ENCODE measurements around the gene IL22RA1. TPM values are rescaled to one million over a fixed set of nuclear protein-coding genes. Genes with fewer than 3 reads are reported as not detected.

IL22RA1 gene
- total and polyA plus RNA-seq, 2 experiments from 2014 or later: 0.21 TPM; not detected in 1

DNA sequence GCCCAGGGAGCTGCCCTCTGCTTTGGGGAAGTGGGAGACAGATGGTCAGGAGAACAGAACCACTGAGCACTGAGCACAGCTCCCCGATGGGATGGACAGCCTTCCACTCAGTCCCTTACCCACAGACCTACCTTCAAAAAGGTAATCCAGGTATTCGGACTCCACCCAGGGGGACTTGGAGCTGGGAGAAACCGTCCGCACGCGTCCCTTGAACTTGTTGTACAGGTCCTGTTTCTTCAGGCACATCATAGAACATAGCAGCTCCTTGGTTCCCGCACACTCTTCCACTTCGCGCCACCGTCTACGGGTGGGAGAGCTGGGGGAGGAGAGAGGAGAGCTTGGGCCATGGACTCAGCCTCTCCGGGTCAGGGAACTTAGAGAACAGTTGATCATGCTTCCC is 26.3 kb upstream of the IL22RA1 start:
- Histone ChIP-seq H3K36me3 (ENCODE audit: low read depth) (no peaks in the 10 kb centered on the region), H3K27me3 (replicated peaks; ENCODE audit: insufficient read depth) (peaks cover 42% of the 10 kb centered on the region), H3K4me2 (ENCODE audit: unreplicated experiment) (no peak overlapping the region), H3K79me2 (ENCODE audit: insufficient read depth) (no peaks in the 10 kb centered on the region), H3F3A (ENCODE audit: insufficient read depth) (no peaks in the 10 kb centered on the region), H3K9me2 (ENCODE audit: insufficient read depth) (no peaks in the 10 kb centered on the region), H4K20me1 (ENCODE audit: insufficient read depth) (no peaks in the 10 kb centered on the region), H2AFZ (no peak overlapping the region), H3K9ac (no peak overlapping the region), H3K27ac (no peak overlapping the region), H3K4me3 (no peak overlapping the region), H3K9me3 (ENCODE audit: low read depth) (no peaks in the 10 kb centered on the region), H3K4me1 (ENCODE audit: insufficient read depth) (no peaks in the 10 kb centered on the region)
- no peak for TF ChIP-seq EZH2phosphoT487 (IDR thresholded peaks at IDR 0.05; ENCODE audit: insufficient read depth, low read depth)
- TF ChIP-seq EZH2 (IDR thresholded peaks at IDR 0.05; ENCODE audit: insufficient read depth, poor library complexity, severe bottlenecking): no peak
- in situ Hi-C loops (cut with MboI): no loop called here
- DNase-seq: no peak
- WGBS, 2 experiments (ENCODE audit: low coverage in 1 of 2, low lambda C conversion rate in 2 of 2, missing lambda C conversion rate in 2 of 2): 83 to 86% methylated on average over 12 of the region's 12 CpGs

DNA sequence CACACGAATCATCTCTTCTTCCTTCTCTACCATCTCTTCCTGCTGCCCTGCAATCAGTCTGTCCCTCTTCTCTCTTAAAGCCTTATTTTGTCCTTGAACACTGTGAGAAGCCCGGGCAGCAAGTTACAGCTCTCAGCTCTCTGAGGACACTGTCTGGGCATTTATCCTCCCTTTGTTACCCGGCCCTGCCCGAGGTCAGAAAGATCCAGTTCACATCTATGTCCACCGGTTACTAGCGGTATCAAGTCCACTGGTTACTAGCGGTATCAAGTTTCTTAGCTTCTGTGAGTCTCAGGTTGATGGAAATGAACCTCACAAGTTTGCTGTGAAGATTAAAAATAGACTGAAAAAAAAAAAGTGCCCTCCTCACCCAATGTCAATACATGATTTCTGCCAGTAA is 25.3 kb upstream of the IL22RA1 start:
- Histone ChIP-seq H3F3A (ENCODE audit: insufficient read depth) (no peaks in the 10 kb centered on the region), H3K4me3 (no peak overlapping the region), H3K36me3 (ENCODE audit: low read depth) (no peaks in the 10 kb centered on the region), H3K9me3 (ENCODE audit: low read depth) (no peaks in the 10 kb centered on the region), H3K79me2 (ENCODE audit: insufficient read depth) (no peaks in the 10 kb centered on the region), H4K20me1 (ENCODE audit: insufficient read depth) (no peaks in the 10 kb centered on the region), H3K27me3 (replicated peaks; ENCODE audit: insufficient read depth) (peaks cover 44% of the 10 kb centered on the region), H3K9ac (no peak overlapping the region), H3K4me2 (ENCODE audit: unreplicated experiment) (no peak overlapping the region), H3K9me2 (ENCODE audit: insufficient read depth) (no peaks in the 10 kb centered on the region), H3K4me1 (ENCODE audit: insufficient read depth) (no peaks in the 10 kb centered on the region), H3K27ac (no peak overlapping the region), H2AFZ (no peak overlapping the region)
- 82 to 87% methylated on average over 7 of the region's 7 CpGs for WGBS, 2 experiments (ENCODE audit: low coverage in 1 of 2, low lambda C conversion rate in 2 of 2, missing lambda C conversion rate in 2 of 2)
- no peak for DNase-seq
- TF ChIP-seq EZH2phosphoT487 (IDR thresholded peaks at IDR 0.05; ENCODE audit: insufficient read depth, low read depth): no peak
- in situ Hi-C loops (cut with MboI): no loop called here

DNA sequence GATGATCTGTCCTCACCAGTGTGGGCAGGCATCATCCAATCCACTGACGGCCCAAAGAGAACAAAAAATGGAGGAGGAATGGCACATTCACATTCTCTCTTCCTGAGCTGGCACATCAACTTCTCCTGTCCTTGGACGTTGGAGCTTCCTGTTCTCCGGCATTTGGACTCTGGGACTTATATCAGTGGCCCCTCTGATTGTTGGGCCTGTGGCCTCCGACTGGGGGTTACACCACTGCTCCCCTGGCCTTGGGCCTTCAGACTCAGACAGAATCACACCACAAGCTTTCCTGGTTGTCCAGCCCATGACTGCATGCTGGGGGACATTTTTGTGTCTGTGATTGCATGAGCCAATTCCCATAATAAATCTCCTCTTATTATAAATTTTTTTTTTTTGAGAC is 24.1 kb upstream of the IL22RA1 start:
- Histone ChIP-seq H3F3A (ENCODE audit: insufficient read depth) (no peaks in the 10 kb centered on the region), H3K9me3 (ENCODE audit: low read depth) (no peaks in the 10 kb centered on the region), H3K4me3 (no peak overlapping the region), H2AFZ (no peak overlapping the region), H3K36me3 (ENCODE audit: low read depth) (no peaks in the 10 kb centered on the region), H4K20me1 (ENCODE audit: insufficient read depth) (no peaks in the 10 kb centered on the region), H3K9me2 (ENCODE audit: insufficient read depth) (no peaks in the 10 kb centered on the region), H3K4me1 (ENCODE audit: insufficient read depth) (no peaks in the 10 kb centered on the region), H3K27me3 (replicated peaks; ENCODE audit: insufficient read depth) (peaks cover 38% of the 10 kb centered on the region), H3K79me2 (ENCODE audit: insufficient read depth) (no peaks in the 10 kb centered on the region), H3K4me2 (ENCODE audit: unreplicated experiment) (no peak overlapping the region), H3K9ac (no peak overlapping the region), H3K27ac (no peak overlapping the region)
- 48 to 73% methylated on average over 3 to 4 of the region's 4 CpGs for WGBS, 2 experiments (ENCODE audit: low coverage in 1 of 2, low lambda C conversion rate in 2 of 2, missing lambda C conversion rate in 2 of 2)
- in situ Hi-C loops (cut with MboI): no loop called here
- no peak for TF ChIP-seq EZH2 (IDR thresholded peaks at IDR 0.05; ENCODE audit: insufficient read depth, poor library complexity, severe bottlenecking)
- TF ChIP-seq EZH2phosphoT487 (IDR thresholded peaks at IDR 0.05; ENCODE audit: insufficient read depth, low read depth): no peak
- DNase-seq: no peak

DNA sequence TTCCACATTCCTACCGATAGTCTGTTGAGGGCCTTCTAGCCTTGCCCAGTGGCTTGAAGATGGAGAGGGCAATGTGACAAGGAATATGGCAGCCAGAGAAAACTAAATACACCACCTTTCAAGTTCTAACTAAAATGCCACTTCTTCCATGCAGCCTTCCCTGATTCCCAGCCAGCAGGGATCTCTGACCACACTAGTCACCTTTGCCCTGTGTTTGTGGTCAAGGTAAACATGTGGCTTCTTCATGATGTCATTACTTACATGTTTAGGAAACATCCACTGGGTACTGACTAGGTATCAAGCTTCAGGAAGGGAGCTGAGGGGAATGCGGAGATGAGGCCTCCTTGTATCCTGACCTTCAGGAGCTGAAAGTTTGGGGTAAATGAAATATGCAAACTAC is 22.6 kb upstream of the IL22RA1 start:
- Histone ChIP-seq H3K4me1 (ENCODE audit: insufficient read depth) (no peaks in the 10 kb centered on the region), H3K4me2 (ENCODE audit: unreplicated experiment) (no peak overlapping the region), H4K20me1 (ENCODE audit: insufficient read depth) (no peaks in the 10 kb centered on the region), H3K9ac (no peak overlapping the region), H3K79me2 (ENCODE audit: insufficient read depth) (no peaks in the 10 kb centered on the region), H3K27ac (no peak overlapping the region), H3K9me2 (ENCODE audit: insufficient read depth) (no peaks in the 10 kb centered on the region), H3K4me3 (no peak overlapping the region), H3F3A (ENCODE audit: insufficient read depth) (no peaks in the 10 kb centered on the region), H3K27me3 (replicated peaks; ENCODE audit: insufficient read depth) (peaks cover 34% of the 10 kb centered on the region), H3K36me3 (ENCODE audit: low read depth) (no peaks in the 10 kb centered on the region), H3K9me3 (ENCODE audit: low read depth) (no peaks in the 10 kb centered on the region), H2AFZ (no peak overlapping the region)
- in situ Hi-C loops (cut with MboI): no loop called here
- no peak for TF ChIP-seq EZH2 (IDR thresholded peaks at IDR 0.05; ENCODE audit: insufficient read depth, poor library complexity, severe bottlenecking)
- TF ChIP-seq EZH2phosphoT487 (IDR thresholded peaks at IDR 0.05; ENCODE audit: insufficient read depth, low read depth): no peak
- no peak for DNase-seq
- 93 to 97% methylated on average over 2 of the region's 2 CpGs for WGBS, 2 experiments (ENCODE audit: low coverage in 1 of 2, low lambda C conversion rate in 2 of 2, missing lambda C conversion rate in 2 of 2)

DNA sequence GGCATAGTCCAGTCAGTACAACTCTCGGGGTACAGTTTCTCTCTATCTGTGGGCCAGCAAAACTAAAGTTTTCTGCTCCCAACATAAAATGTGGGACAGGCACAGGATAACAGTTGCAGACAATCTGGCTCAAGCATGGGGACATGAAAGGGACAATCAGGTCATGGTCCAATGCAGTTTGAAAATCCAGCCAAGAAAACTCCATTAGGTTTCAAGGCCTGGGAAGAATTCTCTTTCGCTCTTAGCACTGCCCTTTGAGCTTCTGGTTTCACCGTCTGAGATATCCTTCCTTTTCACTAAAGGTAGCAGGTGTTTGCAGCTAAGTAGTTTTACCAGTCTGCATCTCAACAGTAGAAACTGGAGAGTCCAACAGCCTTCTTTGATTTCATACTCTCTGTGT is 21.1 kb upstream of the IL22RA1 start:
- H3K27me3 ChIP-seq (replicated peaks; ENCODE audit: insufficient read depth): peaks cover 20% of the 10 kb centered on the region
- no peaks in the 10 kb centered on the region for H3K79me2 ChIP-seq (ENCODE audit: insufficient read depth)
- H3K9me3 ChIP-seq (ENCODE audit: low read depth): no peaks in the 10 kb centered on the region
- WGBS, 2 experiments (ENCODE audit: low coverage in 1 of 2, low lambda C conversion rate in 2 of 2, missing lambda C conversion rate in 2 of 2): 81 to 82% methylated on average over 3 of the region's 3 CpGs
- H2AFZ ChIP-seq: no peak overlapping the region
- no peaks in the 10 kb centered on the region for H3K4me1 ChIP-seq (ENCODE audit: insufficient read depth)
- TF ChIP-seq EZH2 (IDR thresholded peaks at IDR 0.05; ENCODE audit: insufficient read depth, poor library complexity, severe bottlenecking): no peak
- TF ChIP-seq EZH2phosphoT487 (IDR thresholded peaks at IDR 0.05; ENCODE audit: insufficient read depth, low read depth): no peak
- no peak overlapping the region for H3K9ac ChIP-seq
- no peak for DNase-seq
- no peaks in the 10 kb centered on the region for H3K9me2 ChIP-seq (ENCODE audit: insufficient read depth)
- H3K4me3 ChIP-seq: no peak overlapping the region
- H4K20me1 ChIP-seq (ENCODE audit: insufficient read depth): no peaks in the 10 kb centered on the region
- H3K4me2 ChIP-seq (ENCODE audit: unreplicated experiment): no peak overlapping the region
- in situ Hi-C loops (cut with MboI): no loop called here
- no peak overlapping the region for H3K27ac ChIP-seq
- no peaks in the 10 kb centered on the region for H3F3A ChIP-seq (ENCODE audit: insufficient read depth)
- H3K36me3 ChIP-seq (ENCODE audit: low read depth): no peaks in the 10 kb centered on the region
